ENCODE measurements around the gene LBP.

GRCh38 chr20:38337561-38338140, 8.6 kb upstream of the LBP start:
- TF ChIP-seq, protein P1, sequence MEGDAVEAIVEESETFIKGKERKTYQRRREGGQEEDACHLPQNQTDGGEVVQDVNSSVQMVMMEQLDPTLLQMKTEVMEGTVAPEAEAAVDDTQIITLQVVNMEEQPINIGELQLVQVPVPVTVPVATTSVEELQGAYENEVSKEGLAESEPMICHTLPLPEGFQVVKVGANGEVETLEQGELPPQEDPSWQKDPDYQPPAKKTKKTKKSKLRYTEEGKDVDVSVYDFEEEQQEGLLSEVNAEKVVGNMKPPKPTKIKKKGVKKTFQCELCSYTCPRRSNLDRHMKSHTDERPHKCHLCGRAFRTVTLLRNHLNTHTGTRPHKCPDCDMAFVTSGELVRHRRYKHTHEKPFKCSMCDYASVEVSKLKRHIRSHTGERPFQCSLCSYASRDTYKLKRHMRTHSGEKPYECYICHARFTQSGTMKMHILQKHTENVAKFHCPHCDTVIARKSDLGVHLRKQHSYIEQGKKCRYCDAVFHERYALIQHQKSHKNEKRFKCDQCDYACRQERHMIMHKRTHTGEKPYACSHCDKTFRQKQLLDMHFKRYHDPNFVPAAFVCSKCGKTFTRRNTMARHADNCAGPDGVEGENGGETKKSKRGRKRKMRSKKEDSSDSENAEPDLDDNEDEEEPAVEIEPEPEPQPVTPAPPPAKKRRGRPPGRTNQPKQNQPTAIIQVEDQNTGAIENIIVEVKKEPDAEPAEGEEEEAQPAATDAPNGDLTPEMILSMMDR (conservative IDR thresholded peaks at IDR 0.05; ENCODE audit: low read depth, low read length), result peak; percentile 49
- TF ChIP-seq EZH2 (IDR thresholded peaks at IDR 0.05; ENCODE audit: borderline replicate concordance, low read depth, low read length, poor library complexity, severe bottlenecking), result no peak

Measured in A673 (cell line).